Measurements from ENCODE around the gene GALNT15. TPM values are rescaled to one million over a fixed set of nuclear protein-coding genes. Genes with fewer than 3 reads are reported as not detected.
A peak's percentile ranks its signal among the peaks of the same experiment; 100 is the strongest.

GALNT15 gene
- total RNA-seq, 4 donors from 2014 or later, result 75.3 to 133 (median 84.5) TPM

- 58 to 61% methylated on average over 6 of the region's 6 CpGs for WGBS, 2 donors
- no peak overlapping the region for H3K4me3 ChIP-seq (ENCODE audit: low read depth, poor library complexity, severe bottlenecking)
- intact Hi-C loops (cut with DNase I; ENCODE audit: low total_unique reads), result no loop called here
- peak; percentile 82 to 88 for DNase-seq (ENCODE audit: low spot score in 2 of 2)
- no peak for TF ChIP-seq CTCF (IDR thresholded peaks at IDR 0.05)
- no peak for TF ChIP-seq POLR2A (IDR thresholded peaks at IDR 0.05)
Observed at GRCh38 chr3:16140116-16140893, 34.2 kb upstream of the GALNT15 start.

GRCh38 chr3:16140894-16141285 is 33.6 kb upstream of the GALNT15 start:
- no peak for DNase-seq (ENCODE audit: low spot score in 2 of 2)
- intact Hi-C loops (cut with DNase I; ENCODE audit: low total_unique reads), result no loop called here
- TF ChIP-seq CTCF (IDR thresholded peaks at IDR 0.05) (no peak), POLR2A (IDR thresholded peaks at IDR 0.05) (no peak)
- WGBS, 2 donors, result 87 to 91% methylated on average over 2 of the region's 2 CpGs
- no peak overlapping the region for H3K4me3 ChIP-seq (ENCODE audit: low read depth, poor library complexity, severe bottlenecking)

GRCh38 chr3:16142350-16143025 is 32.0 kb upstream of the GALNT15 start:
- WGBS, 2 donors, result 66 to 69% methylated on average over 5 of the region's 5 CpGs
- peak in 1 of 2 donors; percentile 59 for DNase-seq (ENCODE audit: low spot score in 2 of 2)
- TF ChIP-seq POLR2A (IDR thresholded peaks at IDR 0.05) (no peak), CTCF (IDR thresholded peaks at IDR 0.05) (no peak)
- intact Hi-C loops (cut with DNase I; ENCODE audit: low total_unique reads), result no loop called here
- no peak overlapping the region for H3K4me3 ChIP-seq (ENCODE audit: low read depth, poor library complexity, severe bottlenecking)

- DNase-seq (ENCODE audit: low spot score in 2 of 2), result no peak
- no peak for TF ChIP-seq POLR2A (IDR thresholded peaks at IDR 0.05)
- no peak for TF ChIP-seq CTCF (IDR thresholded peaks at IDR 0.05)
- H3K4me3 ChIP-seq (ENCODE audit: low read depth, poor library complexity, severe bottlenecking), result no peak overlapping the region
- intact Hi-C loops (cut with DNase I; ENCODE audit: low total_unique reads), result no loop called here
- 62 to 70% methylated on average over 2 of the region's 2 CpGs for WGBS, 2 donors
Observed at GRCh38 chr3:16143861-16144447, 30.5 kb upstream of the GALNT15 start.

- DNase-seq (ENCODE audit: low spot score in 2 of 2), result peak in 1 of 2 donors; percentile 59
- 97 to 100% methylated on average over 2 of the region's 2 CpGs for WGBS, 2 donors
- no peak overlapping the region for H3K4me3 ChIP-seq (ENCODE audit: low read depth, poor library complexity, severe bottlenecking)
- TF ChIP-seq POLR2A (IDR thresholded peaks at IDR 0.05) (no peak), CTCF (IDR thresholded peaks at IDR 0.05) (no peak)
- intact Hi-C loops (cut with DNase I; ENCODE audit: low total_unique reads), result no loop called here
Observed at GRCh38 chr3:16145176-16145575, 29.3 kb upstream of the GALNT15 start.
